Uterus (tissue), 2 donors: Measurements from ENCODE around the gene NOS1AP.

Experiments used
- POLR2A ChIP-seq, 2 donors: fragments of 450-650 bp; IDR thresholded peaks; one replicate each; pipeline ENCODE4 v1.6.1; 2016; ENCODE audit warnings: antibody characterized with exemption in 2 of 2, mild to moderate bottlenecking in 1 of 2, moderate library complexity in 1 of 2
- TF ChIP-seq, protein P1 (sequence below), 4 experiments: fragments of 200-600 bp in 2 of 4; fragments of 450-650 bp in 2 of 4; sonication (generic) in 2 of 4; IDR thresholded peaks; one replicate each; pipeline ENCODE4 v1.5.1; 2016 to 2019; ENCODE audit warnings: antibody characterized with exemption in 4 of 4, mild to moderate bottlenecking in 2 of 4, moderate library complexity in 1 of 4

DNA sequence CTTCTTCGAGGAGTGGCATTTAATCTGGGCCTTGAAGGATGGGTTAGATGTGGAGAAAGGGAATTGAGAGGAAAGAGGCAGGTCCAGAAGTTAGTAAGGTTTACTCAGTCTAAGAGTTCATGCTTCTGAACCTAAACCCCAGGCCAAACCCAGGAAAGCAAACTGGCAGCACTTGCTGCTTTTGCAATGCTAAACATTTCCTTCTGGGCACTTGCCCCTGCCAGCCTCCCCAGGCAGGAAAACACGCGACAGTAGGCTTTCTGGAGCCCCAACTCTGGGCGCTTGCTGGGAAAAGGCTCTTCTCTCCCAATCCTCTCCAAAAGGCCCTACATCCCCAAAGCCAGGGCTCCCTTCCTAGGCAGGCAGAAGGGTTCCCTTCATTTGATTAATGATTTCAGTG lies 48.4 kb upstream of the NOS1AP start:
- TF ChIP-seq, protein P1, sequence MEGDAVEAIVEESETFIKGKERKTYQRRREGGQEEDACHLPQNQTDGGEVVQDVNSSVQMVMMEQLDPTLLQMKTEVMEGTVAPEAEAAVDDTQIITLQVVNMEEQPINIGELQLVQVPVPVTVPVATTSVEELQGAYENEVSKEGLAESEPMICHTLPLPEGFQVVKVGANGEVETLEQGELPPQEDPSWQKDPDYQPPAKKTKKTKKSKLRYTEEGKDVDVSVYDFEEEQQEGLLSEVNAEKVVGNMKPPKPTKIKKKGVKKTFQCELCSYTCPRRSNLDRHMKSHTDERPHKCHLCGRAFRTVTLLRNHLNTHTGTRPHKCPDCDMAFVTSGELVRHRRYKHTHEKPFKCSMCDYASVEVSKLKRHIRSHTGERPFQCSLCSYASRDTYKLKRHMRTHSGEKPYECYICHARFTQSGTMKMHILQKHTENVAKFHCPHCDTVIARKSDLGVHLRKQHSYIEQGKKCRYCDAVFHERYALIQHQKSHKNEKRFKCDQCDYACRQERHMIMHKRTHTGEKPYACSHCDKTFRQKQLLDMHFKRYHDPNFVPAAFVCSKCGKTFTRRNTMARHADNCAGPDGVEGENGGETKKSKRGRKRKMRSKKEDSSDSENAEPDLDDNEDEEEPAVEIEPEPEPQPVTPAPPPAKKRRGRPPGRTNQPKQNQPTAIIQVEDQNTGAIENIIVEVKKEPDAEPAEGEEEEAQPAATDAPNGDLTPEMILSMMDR (IDR thresholded peaks at IDR 0.05), result no peak
- TF ChIP-seq POLR2A (IDR thresholded peaks at IDR 0.05), result no peak
